Skeletal muscle tissue (tissue), 4 donors: ENCODE data around the gene CSTPP1. TPM values are rescaled to one million over a fixed set of nuclear protein-coding genes. Genes with fewer than 3 reads are reported as not detected.
A peak's percentile ranks its signal among the peaks of the same experiment; 100 is the strongest.
"Not testable (repeated sequence)": the region's sequence is repeated elsewhere in the genome, so short reads cannot be mapped to it uniquely, and the experiment has no call there.

Experiments
- H3K27ac ChIP-seq: one replicate; pipeline ENCODE4 v1.7.0; 2013; ENCODE audit warnings: mild to moderate bottlenecking, low read depth, low read length, inconsistent platforms
- H3K27me3 ChIP-seq, 3 donors: one replicate each; pipeline ENCODE4 v1.7.0; 2013; ENCODE audit warnings: low read length in 3 of 3; ENCODE audit not compliant: control insufficient read depth in 3 of 3, insufficient read depth in 3 of 3
- H3K36me3 ChIP-seq, 3 donors: one replicate each; pipeline ENCODE4 v1.7.0; 2013; ENCODE audit warnings: low read length in 3 of 3; ENCODE audit not compliant: control insufficient read depth in 3 of 3, insufficient read depth in 3 of 3
- H3K4me1 ChIP-seq, 3 donors: one replicate each; pipeline ENCODE4 v1.7.0; 2013; ENCODE audit warnings: low read length in 3 of 3, mild to moderate bottlenecking in 3 of 3; ENCODE audit not compliant: control insufficient read depth in 3 of 3, insufficient read depth in 3 of 3
- H3K4me3 ChIP-seq, 3 donors: one replicate each; pipeline ENCODE4 v1.7.0; 2013; ENCODE audit warnings: low read length in 3 of 3
- H3K9ac ChIP-seq, 3 donors: one replicate each; pipeline ENCODE4 v1.7.0; 2013; ENCODE audit warnings: low read length in 3 of 3, mild to moderate bottlenecking in 3 of 3, moderate library complexity in 2 of 3, low read depth in 1 of 3
- H3K9me3 ChIP-seq, 3 donors: one replicate each; pipeline ENCODE4 v1.7.0; 2013; ENCODE audit warnings: low read length in 3 of 3; ENCODE audit not compliant: control insufficient read depth in 3 of 3
- total RNA-seq: library from RNA; depleted of rRNA; stranded (reverse); fragments of >200 nt; gene quantifications from one replicate; pipeline ENCODE4 v1.2.3, GENCODE V29; 2014
- donor health status: Osteomylitis.

The CSTPP1 gene
- total RNA-seq, 1 donor from 2014 or later = 16.7 TPM

DNA sequence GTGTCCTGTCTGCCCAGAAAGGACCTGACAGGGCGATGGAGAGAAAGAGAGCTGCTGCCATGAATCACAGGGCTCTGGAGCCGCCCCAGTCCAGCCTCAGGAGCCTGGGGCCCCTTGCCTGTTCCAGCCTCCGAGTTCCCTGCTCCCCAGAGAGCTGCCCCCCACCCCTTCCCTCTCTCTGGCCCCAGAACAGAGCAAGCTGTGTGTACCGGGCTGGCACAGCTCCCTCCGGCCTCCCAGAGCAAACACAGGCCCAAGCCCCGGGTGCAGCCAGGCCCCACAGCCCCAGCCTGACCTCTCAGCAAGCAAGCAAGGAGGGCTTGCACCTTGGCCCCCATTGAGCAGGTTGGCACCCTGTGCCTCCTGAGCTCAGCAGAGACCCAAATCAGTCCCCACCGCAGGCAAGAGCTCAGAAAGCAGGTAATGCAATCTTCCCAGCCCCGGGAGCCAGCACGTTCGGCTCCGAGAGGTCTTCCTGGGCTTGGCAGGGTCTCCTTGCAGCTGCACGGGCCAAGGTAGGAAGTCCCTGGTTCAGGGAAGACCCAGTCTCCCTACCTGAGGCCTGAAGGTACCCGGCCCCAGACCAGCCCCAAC is 248.2 kb downstream of the CSTPP1 start:
- Histone ChIP-seq H3K27ac (peak overlapping the region; percentile 99), H3K4me1 (peaks cover 65 to 81% (median 67%) of the 10 kb centered on the region in 3 donors)

GRCh38 chr11:47185305-47186075 is 248.9 kb downstream of the CSTPP1 start:
- H3K9me3 ChIP-seq = no peaks in the 10 kb centered on the region
- H3K4me3 ChIP-seq = peak overlapping the region; percentile 81 to 94 (median 82)
- H3K36me3 ChIP-seq = peaks cover 10 to 23% (median 10%) of the 10 kb centered on the region in 3 donors
- peaks cover 58 to 75% (median 60%) of the 10 kb centered on the region in 3 donors for H3K4me1 ChIP-seq
- H3K27me3 ChIP-seq = no peaks in the 10 kb centered on the region
- peak overlapping the region; percentile 81 to 100 (median 97) for H3K9ac ChIP-seq
- H3K27ac ChIP-seq = peak overlapping the region; percentile 99

More for the DNA sequence above, 248.2 kb downstream of the CSTPP1 start:
- Histone ChIP-seq H3K27me3 (no peaks in the 10 kb centered on the region), H3K36me3 (peaks cover 16 to 30% (median 16%) of the 10 kb centered on the region in 3 donors), H3K9ac (peak overlapping the region; percentile 81 to 100 (median 97)), H3K4me3 (peak overlapping the region; percentile 81 to 94 (median 82)), H3K9me3 (no peaks in the 10 kb centered on the region)

DNA sequence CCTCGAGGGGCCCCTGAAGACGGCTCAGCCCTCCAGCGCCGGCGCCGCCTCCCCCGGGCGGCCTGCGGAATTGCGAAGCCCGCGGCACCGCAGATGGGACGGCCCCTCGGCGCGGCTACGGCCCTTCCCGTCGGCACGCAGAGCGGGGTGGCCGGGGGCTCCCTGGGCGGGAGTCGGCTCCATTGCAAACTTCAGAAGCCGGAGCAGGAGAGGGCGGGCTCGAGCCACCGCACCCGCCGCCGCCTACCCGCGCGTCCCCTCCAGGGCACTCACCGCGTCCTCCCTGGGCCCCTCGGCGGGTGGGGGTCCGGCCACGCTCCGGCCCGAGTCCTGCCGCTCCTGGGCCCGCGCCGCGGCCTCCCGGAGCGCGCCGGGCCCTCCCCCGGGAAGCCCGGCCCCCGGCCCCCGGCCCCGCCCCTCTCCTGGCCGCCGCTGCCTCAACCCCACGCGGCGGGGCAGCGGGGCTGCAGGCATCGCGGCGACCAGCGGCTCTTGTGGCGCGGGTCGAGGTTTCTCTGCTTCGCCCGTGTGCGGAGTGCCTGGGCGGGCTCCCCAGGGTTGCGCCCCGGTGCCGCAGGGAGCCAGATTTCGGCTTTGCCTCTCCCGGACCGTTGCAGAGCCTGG is 249.6 kb downstream of the CSTPP1 start, which contains the start of gene PACSIN3:
PACSIN3 (minus strand) TSS at position 359 of the 624 bp plus-strand sequence. CDS start 3,707 bp downstream, outside the sequence.
- Histone ChIP-seq H3K27me3 (no peaks in the 10 kb centered on the region), H3K4me3 (peak within 1 kb of the TSS; percentile 81 to 94 (median 82)), H3K27ac (peak within 1 kb of the TSS; percentile 99), H3K9ac (peak within 1 kb of the TSS; percentile 93 to 100 (median 97)), H3K9me3 (no peaks in the 10 kb centered on the region), H3K36me3 (peaks cover 5 to 20% (median 5%) of the 10 kb centered on the region in 3 donors), H3K4me1 (peaks cover 53 to 68% (median 54%) of the 10 kb centered on the region in 3 donors)

- H3K36me3 ChIP-seq = peaks cover 0 to 15% (median 2%) of the 10 kb centered on the region in 3 donors
- peak overlapping the region; percentile 99 for H3K27ac ChIP-seq
- H3K4me3 ChIP-seq = peak overlapping the region; percentile 68 to 94 (median 81)
- no peaks in the 10 kb centered on the region for H3K27me3 ChIP-seq
- peak overlapping the region; percentile 90 to 100 (median 93) for H3K9ac ChIP-seq
- H3K9me3 ChIP-seq = no peaks in the 10 kb centered on the region
- peaks cover 47 to 60% (median 47%) of the 10 kb centered on the region in 3 donors for H3K4me1 ChIP-seq
Observed at GRCh38 chr11:47186700-47187695, 250.4 kb downstream of the CSTPP1 start.

DNA sequence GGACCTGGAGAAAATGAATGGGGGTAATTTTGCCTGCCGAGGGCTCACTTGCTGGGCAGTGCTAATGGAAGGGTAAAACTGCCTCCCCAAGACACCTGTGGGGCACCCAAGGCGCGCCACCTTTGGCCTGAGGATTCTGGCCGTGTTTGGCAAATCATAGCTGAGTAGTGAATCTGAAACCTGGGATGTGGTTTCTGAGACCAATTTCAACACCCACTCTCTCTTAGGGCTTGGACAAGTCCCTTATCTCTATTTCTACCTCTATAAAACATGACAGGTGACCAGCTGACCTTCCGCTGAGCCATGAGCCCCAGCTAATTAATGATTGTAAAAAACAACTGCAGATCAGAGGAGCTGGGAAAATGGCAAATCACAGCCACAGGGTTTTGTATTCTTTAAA is 251.2 kb downstream of the CSTPP1 start:
- Histone ChIP-seq H3K4me1 (peaks cover 41 to 53% (median 42%) of the 10 kb centered on the region in 3 donors), H3K36me3 (peaks cover 0 to 8% (median 2%) of the 10 kb centered on the region in 3 donors), H3K27me3 (no peaks in the 10 kb centered on the region), H3K9me3 (no peaks in the 10 kb centered on the region), H3K27ac (peak overlapping the region; percentile 99), H3K4me3 (peak overlapping the region; percentile 68 to 94 (median 81)), H3K9ac (peak overlapping the region; percentile 90 to 100 (median 93))

DNA sequence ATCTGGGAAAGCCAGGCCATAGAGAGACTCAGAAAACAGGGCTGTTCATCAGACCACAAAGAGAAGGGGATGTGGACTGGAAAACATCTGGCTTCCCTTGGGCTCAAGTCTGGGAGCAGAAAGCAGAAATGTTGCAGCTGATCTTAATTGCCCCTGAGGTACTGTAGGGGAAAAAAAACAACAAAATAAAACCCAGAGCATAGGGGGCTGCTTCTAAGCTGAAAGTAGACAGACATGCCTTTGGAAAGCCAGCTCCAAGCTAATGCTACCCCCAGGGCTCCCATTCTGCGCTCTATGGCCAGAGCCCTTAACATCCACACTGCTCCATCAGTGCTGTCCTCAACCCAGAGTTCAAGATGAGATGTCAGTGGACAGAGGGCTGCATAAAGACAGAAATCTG is 251.7 kb downstream of the CSTPP1 start:
- Histone ChIP-seq H3K4me1 (peaks cover 39 to 50% (median 40%) of the 10 kb centered on the region in 3 donors), H3K36me3 (peaks cover 0 to 8% (median 2%) of the 10 kb centered on the region in 3 donors), H3K9me3 (no peaks in the 10 kb centered on the region), H3K27me3 (no peaks in the 10 kb centered on the region), H3K9ac (peak overlapping the region; percentile 90 to 100 (median 93)), H3K27ac (peak overlapping the region; percentile 99), H3K4me3 (peak overlapping the region in 2 of 3 donors; percentile 68 to 94)

DNA sequence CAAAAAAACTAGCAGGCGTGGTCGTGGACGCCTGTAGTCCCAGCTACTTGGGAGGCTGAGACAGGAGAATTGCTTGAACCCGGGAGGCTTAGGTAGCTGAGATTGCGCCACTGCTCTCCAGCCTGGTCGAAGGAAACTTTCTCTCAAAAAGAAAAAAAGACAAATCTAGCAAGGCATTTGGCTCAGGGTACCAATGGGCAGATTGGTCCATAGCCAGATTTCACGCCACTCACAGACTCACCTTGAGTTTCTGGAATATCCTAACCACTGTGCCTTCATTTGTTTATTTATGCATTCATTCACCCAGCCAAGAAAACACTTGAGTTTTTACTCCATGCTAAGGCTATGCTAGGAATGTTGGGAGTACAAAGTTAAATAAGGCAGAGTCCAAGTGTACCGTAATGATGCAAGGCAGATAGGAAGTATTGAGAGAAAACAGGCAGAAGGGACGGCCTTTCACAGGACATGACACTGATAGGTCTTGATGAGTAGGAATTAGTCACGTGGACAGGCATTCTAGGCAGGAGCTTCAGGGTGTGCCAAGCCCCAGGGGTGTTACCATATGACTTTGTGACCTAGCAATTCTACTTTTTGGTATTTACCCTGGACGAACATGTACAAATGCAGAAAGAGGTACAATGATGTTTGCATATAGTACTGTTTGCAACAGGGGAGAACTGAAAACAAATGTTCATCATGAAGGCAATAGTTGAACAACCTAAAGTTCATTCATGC is 252.7 kb downstream of the CSTPP1 start:
- Histone ChIP-seq H3K9ac (no peak overlapping the region), H3K4me3 (no peak overlapping the region), H3K4me1 (peaks cover 31 to 46% (median 32%) of the 10 kb centered on the region in 3 donors), H3K27ac (peak overlapping the region; percentile 99), H3K36me3 (peaks cover 0 to 6% (median 0%) of the 10 kb centered on the region in 3 donors), H3K9me3 (no peaks in the 10 kb centered on the region), H3K27me3 (no peaks in the 10 kb centered on the region)

DNA sequence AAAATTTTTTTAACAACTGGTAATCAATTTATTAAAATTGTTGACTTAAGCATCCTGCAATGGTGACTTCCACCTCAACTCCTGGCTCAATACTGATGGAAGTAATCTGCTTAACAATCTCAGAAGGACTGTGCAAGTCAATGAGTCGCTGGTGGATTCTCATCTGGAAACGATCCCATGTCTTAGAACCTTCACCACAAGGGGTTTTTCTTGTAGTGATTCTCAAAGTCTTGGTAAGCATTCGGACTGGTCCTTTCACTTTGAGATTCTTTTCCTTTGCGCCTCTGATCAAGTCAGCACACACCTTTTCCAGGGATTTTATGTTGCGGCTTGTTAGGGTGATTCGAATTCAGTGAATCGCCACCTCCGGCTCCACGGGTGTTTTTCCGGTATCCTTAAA is 254.6 kb downstream of the CSTPP1 start:
- H3K27me3 ChIP-seq, H3K9ac ChIP-seq, H3K27ac ChIP-seq: not testable (repeated sequence)

More for the DNA sequence above, 254.6 kb downstream of the CSTPP1 start:
- H3K4me1 ChIP-seq = peaks cover 23 to 32% (median 29%) of the 10 kb centered on the region in 3 donors
- not testable (repeated sequence) for H3K4me3 ChIP-seq, H3K36me3 ChIP-seq, H3K9me3 ChIP-seq
